Measurements from ENCODE around the gene CTSW.

The CTSW gene

DNA sequence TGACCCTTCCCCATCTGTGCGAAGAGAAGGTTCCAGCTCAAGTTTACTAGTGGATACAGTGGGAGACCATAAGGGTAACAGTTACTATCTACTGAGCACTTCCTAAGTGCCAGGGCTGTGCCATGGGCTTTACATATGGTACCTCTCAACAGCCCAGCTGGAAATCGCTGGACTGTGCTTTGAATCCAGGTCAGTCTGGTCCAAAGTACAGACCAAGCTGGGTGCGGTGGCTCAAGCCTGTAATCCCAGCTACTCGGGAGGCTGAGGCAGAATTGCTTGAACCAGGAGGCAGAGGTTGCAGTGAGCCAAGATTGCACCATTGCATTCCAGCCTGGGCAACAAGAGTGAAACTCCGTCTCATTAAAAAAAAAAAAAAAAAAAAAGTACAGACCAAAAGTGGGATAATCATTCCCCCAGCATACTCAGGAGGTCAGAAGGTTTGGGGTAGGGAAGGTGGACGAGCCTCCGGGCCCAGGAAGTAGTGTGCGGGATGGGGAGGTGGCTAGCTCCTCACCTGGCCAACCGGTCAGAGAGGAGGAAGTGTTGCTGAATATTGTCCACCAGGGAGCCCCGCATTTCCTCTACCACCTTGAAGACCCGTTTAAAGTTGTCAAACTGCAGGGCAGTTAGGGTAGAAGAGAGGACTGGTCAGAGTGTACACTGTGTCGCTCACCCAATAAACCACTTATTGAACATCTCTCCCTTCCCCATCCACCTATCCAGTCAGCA lies 6.3 kb downstream of the CTSW start:
- H3K4me1 ChIP-seq (ENCODE audit: insufficient read depth, low read length, severe bottlenecking): peaks cover 38% of the 10 kb centered on the region
- peaks cover 5% of the 10 kb centered on the region for H3F3A ChIP-seq (ENCODE audit: insufficient read depth, low read length)
- H4K20me1 ChIP-seq (ENCODE audit: insufficient read depth, low read length): no peaks in the 10 kb centered on the region
- no peak overlapping the region for H3K4me2 ChIP-seq (ENCODE audit: low read length)
- H2AFZ ChIP-seq (ENCODE audit: low read length): no peak overlapping the region
- TF ChIP-seq EZH2 (IDR thresholded peaks at IDR 0.05; ENCODE audit: borderline replicate concordance, low read length): no peak
- TF ChIP-seq, protein P1, sequence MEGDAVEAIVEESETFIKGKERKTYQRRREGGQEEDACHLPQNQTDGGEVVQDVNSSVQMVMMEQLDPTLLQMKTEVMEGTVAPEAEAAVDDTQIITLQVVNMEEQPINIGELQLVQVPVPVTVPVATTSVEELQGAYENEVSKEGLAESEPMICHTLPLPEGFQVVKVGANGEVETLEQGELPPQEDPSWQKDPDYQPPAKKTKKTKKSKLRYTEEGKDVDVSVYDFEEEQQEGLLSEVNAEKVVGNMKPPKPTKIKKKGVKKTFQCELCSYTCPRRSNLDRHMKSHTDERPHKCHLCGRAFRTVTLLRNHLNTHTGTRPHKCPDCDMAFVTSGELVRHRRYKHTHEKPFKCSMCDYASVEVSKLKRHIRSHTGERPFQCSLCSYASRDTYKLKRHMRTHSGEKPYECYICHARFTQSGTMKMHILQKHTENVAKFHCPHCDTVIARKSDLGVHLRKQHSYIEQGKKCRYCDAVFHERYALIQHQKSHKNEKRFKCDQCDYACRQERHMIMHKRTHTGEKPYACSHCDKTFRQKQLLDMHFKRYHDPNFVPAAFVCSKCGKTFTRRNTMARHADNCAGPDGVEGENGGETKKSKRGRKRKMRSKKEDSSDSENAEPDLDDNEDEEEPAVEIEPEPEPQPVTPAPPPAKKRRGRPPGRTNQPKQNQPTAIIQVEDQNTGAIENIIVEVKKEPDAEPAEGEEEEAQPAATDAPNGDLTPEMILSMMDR (IDR thresholded peaks at IDR 0.05; ENCODE audit: low read length): no peak
- H3K9me3 ChIP-seq (ENCODE audit: low read length): no peaks in the 10 kb centered on the region
- H3K9me2 ChIP-seq (ENCODE audit: low read depth, low read length): no peaks in the 10 kb centered on the region
- H3K27ac ChIP-seq (ENCODE audit: low read depth, low read length, poor library complexity, severe bottlenecking): no peak overlapping the region
- no peak overlapping the region for H3K9ac ChIP-seq (ENCODE audit: low read length)
- H3K27me3 ChIP-seq (ENCODE audit: insufficient read depth, low read length): no peaks in the 10 kb centered on the region
- no peaks in the 10 kb centered on the region for H3K79me2 ChIP-seq (ENCODE audit: insufficient read depth, low read length)
- no peak overlapping the region for H3K4me3 ChIP-seq (ENCODE audit: low read depth, low read length, poor library complexity, severe bottlenecking)
- H3K36me3 ChIP-seq (ENCODE audit: insufficient read depth, low read length): peaks cover 43% of the 10 kb centered on the region

- H3K79me2 ChIP-seq (ENCODE audit: insufficient read depth, low read length): no peaks in the 10 kb centered on the region
- H3K4me1 ChIP-seq (ENCODE audit: insufficient read depth, low read length, severe bottlenecking): peaks cover 46% of the 10 kb centered on the region
- H3K4me2 ChIP-seq (ENCODE audit: low read length): peak overlapping the region; percentile 100
- H2AFZ ChIP-seq (ENCODE audit: low read length): no peak overlapping the region
- H3K27me3 ChIP-seq (ENCODE audit: insufficient read depth, low read length): no peaks in the 10 kb centered on the region
- TF ChIP-seq EZH2 (IDR thresholded peaks at IDR 0.05; ENCODE audit: borderline replicate concordance, low read length): no peak
- TF ChIP-seq, protein P1 (IDR thresholded peaks at IDR 0.05; ENCODE audit: low read length): no peak
- peaks cover 41% of the 10 kb centered on the region for H3K36me3 ChIP-seq (ENCODE audit: insufficient read depth, low read length)
- peak overlapping the region; percentile 90 for H3K9ac ChIP-seq (ENCODE audit: low read length)
- peaks cover 5% of the 10 kb centered on the region for H3F3A ChIP-seq (ENCODE audit: insufficient read depth, low read length)
- H3K4me3 ChIP-seq (ENCODE audit: low read depth, low read length, poor library complexity, severe bottlenecking): peak overlapping the region; percentile 98
- H3K9me2 ChIP-seq (ENCODE audit: low read depth, low read length): no peaks in the 10 kb centered on the region
- H4K20me1 ChIP-seq (ENCODE audit: insufficient read depth, low read length): no peaks in the 10 kb centered on the region
- no peaks in the 10 kb centered on the region for H3K9me3 ChIP-seq (ENCODE audit: low read length)
- H3K27ac ChIP-seq (ENCODE audit: low read depth, low read length, poor library complexity, severe bottlenecking): peak overlapping the region; percentile 28
These were observed 7.4 kb downstream of the CTSW start for GRCh38 chr11:65886826-65887722.

DNA sequence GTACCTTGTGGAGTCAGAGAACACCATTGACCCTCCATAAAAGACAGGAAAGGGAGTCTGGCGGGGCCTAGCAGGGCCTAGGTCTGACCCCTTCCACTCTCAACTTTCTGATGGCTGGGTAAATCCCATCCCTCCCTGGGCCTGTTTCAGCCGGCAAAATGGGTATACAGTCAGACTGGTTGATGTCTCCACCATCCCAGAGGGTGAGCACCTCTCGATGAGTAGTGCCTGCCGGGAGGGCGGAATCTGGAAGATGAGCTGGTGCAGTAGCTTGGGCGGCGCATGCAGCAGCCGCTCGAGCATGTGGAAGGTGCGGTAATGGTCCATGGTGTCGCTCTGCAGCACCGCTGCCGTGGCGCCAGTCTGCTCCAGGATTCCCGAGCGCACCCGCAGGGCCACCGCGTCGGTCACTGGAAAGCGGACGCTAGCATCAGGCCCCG lies 8.1 kb downstream of the CTSW start:
- no peak for TF ChIP-seq EZH2 (IDR thresholded peaks at IDR 0.05; ENCODE audit: borderline replicate concordance, low read length)
- TF ChIP-seq, protein P1 (IDR thresholded peaks at IDR 0.05; ENCODE audit: low read length): no peak
- H2AFZ ChIP-seq (ENCODE audit: low read length): no peak overlapping the region
- peak overlapping the region; percentile 28 for H3K27ac ChIP-seq (ENCODE audit: low read depth, low read length, poor library complexity, severe bottlenecking)
- H3K79me2 ChIP-seq (ENCODE audit: insufficient read depth, low read length): no peaks in the 10 kb centered on the region
- no peaks in the 10 kb centered on the region for H3K9me3 ChIP-seq (ENCODE audit: low read length)
- H3K36me3 ChIP-seq (ENCODE audit: insufficient read depth, low read length): peaks cover 35% of the 10 kb centered on the region
- H3K27me3 ChIP-seq (ENCODE audit: insufficient read depth, low read length): no peaks in the 10 kb centered on the region
- peak overlapping the region; percentile 98 for H3K4me3 ChIP-seq (ENCODE audit: low read depth, low read length, poor library complexity, severe bottlenecking)
- no peaks in the 10 kb centered on the region for H3K9me2 ChIP-seq (ENCODE audit: low read depth, low read length)
- peaks cover 52% of the 10 kb centered on the region for H3K4me1 ChIP-seq (ENCODE audit: insufficient read depth, low read length, severe bottlenecking)
- H3F3A ChIP-seq (ENCODE audit: insufficient read depth, low read length): peaks cover 5% of the 10 kb centered on the region
- H4K20me1 ChIP-seq (ENCODE audit: insufficient read depth, low read length): no peaks in the 10 kb centered on the region
- H3K4me2 ChIP-seq (ENCODE audit: low read length): peak overlapping the region; percentile 100
- H3K9ac ChIP-seq (ENCODE audit: low read length): peak overlapping the region; percentile 90

All from OCI-LY1 (cell line).